ENCODE results near the gene OR56A5. TPM values are rescaled to one million over a fixed set of nuclear protein-coding genes. Genes with fewer than 3 reads are reported as not detected.

OR56A5 gene
- total RNA-seq, 1 experiment from 2014 or later, result not detected

GRCh38 chr11:5937868-5938602 lies 30.3 kb downstream of the OR56A5 start:
- Histone ChIP-seq H3K4me1 (ENCODE audit: insufficient read depth, low read length) (no peaks in the 10 kb centered on the region), H3K79me1 (ENCODE audit: insufficient read depth, low read depth, low read length, poor library complexity, severe bottlenecking) (no peaks in the 10 kb centered on the region), H2BK15ac (ENCODE audit: low read depth, low read length) (no peak overlapping the region), H3K56ac (ENCODE audit: insufficient read length, low read depth, low read length) (no peak overlapping the region), H3K23me2 (ENCODE audit: insufficient read length, low read depth, low read length, poor library complexity, severe bottlenecking) (no peaks in the 10 kb centered on the region), H2BK120ac (ENCODE audit: low read depth, low read length, poor library complexity, severe bottlenecking) (no peak overlapping the region), H3K4me2 (ENCODE audit: insufficient read depth, insufficient read length, low read length) (no peak overlapping the region), H3K18ac (ENCODE audit: insufficient read length, low read depth, low read length) (no peak overlapping the region), H4K8ac (replicated peaks; ENCODE audit: insufficient read length, low read depth, low read length) (no peak overlapping the region), H3K23ac (ENCODE audit: insufficient read length, low read depth, low read length) (no peak overlapping the region), H4K5ac (ENCODE audit: insufficient read length, low read depth, low read length) (no peak overlapping the region), H3T11ph (ENCODE audit: low read length) (no peak overlapping the region), H3K79me2 (ENCODE audit: insufficient read depth, low read length) (no peaks in the 10 kb centered on the region), H2BK12ac (ENCODE audit: insufficient read length, low read depth, low read length) (no peak overlapping the region), H4K91ac (ENCODE audit: insufficient read length, low read depth, low read length) (no peak overlapping the region), H3K9ac (ENCODE audit: extremely low read depth, insufficient read length, low read length) (no peak overlapping the region), H2BK20ac (ENCODE audit: low read depth, low read length, poor library complexity, severe bottlenecking) (no peak overlapping the region), H4K20me1 (ENCODE audit: control insufficient read depth, insufficient read depth, insufficient read length) (no peaks in the 10 kb centered on the region), H2AFZ (ENCODE audit: low read length) (no peak overlapping the region), H3K27me3 (ENCODE audit: insufficient read depth, low read length) (no peaks in the 10 kb centered on the region), H2BK5ac (ENCODE audit: insufficient read length, low read length) (no peak overlapping the region), H2AK5ac (ENCODE audit: insufficient read length, low read length) (no peak overlapping the region), H3K9me3 (ENCODE audit: control insufficient read depth, low read depth, low read length) (no peaks in the 10 kb centered on the region), H3K14ac (ENCODE audit: insufficient read depth, low read length) (no peak overlapping the region), H3K4ac (ENCODE audit: low read depth, low read length) (no peak overlapping the region), H3K27ac (ENCODE audit: insufficient read length, low read depth, low read length) (no peak overlapping the region)
- H3K4me1 Mint-ChIP-seq, result no peaks in the 10 kb centered on the region
- WGBS (ENCODE audit: extremely low coverage, insufficient read length, low lambda C conversion rate), result no CpG with 5 or more reads among the region's 39 CpGs
- H3K27me3 Mint-ChIP-seq (ENCODE audit: low read depth), result no peaks in the 10 kb centered on the region; the same call in 1 of the 2 replicates
- DNase-seq, result no peak
- H3K27ac Mint-ChIP-seq, result peak overlapping the region in 2 of 3 experiments; percentile 11 to 93; a peak in 3 of 7 replicates
- peaks cover 18 to 32% of the 10 kb centered on the region in 2 experiments for H3K9me3 Mint-ChIP-seq
- H3K36me3 Mint-ChIP-seq (ENCODE audit: insufficient read depth in 1 of 3, low read depth in 3 of 3), result peaks cover 5 to 25% (median 14%) of the 10 kb centered on the region in 3 experiments
- TF ChIP-seq CTCF (conservative IDR thresholded peaks at IDR 0.05), result no peak
- no peak overlapping the region for H3K4me3 Mint-ChIP-seq

Data from H9 (cell line).